IMR-90 (cell line): Measurements from ENCODE around the gene SGSH. TPM values are rescaled to one million over a fixed set of nuclear protein-coding genes. Genes with fewer than 3 reads are reported as not detected.

Source experiments
- ATAC-seq: fragments of 200-7000 bp; cut with Tn5 transposase; 2 replicates; pipeline ENCODE4 v1.9.1; 2020; ENCODE audit warnings: low read depth, mild to moderate bottlenecking, moderate library complexity
- BruUV-seq: library from RNA; stranded (reverse); fragments of 400-500 nt; replicated peaks from 2 replicates; lab custom pipeline; 2021; lab: Mats Ljungman, UMichigan
- CTCF ChIA-PET: fragments of 300-600 bp; formaldehyde crosslinking; extraction: SDS; loops from one replicate; lab custom pipeline; 2021; ENCODE audit warnings: antibody characterized with exemption; lab: Yijun Ruan, JAX
- POLR2A ChIA-PET: fragments of 300-600 bp; sonication (Branson Sonifier 250); formaldehyde crosslinking; loops from one replicate; lab custom pipeline; 2022; ENCODE audit warnings: antibody characterized with exemption; ENCODE audit not compliant: unreplicated experiment; lab: Charles Lee
- DNase-seq: peaks from one replicate; pipeline ENCODE4 v3.0.0; 2013
- H2AFZ ChIP-seq: replicated peaks from 2 replicates; pipeline ENCODE3; 2013; ENCODE audit warnings: low read length, mild to moderate bottlenecking; ENCODE audit not compliant: poor library complexity
- H2AK5ac ChIP-seq: 2 replicates; pipeline ENCODE4 v1.6.1; 2013; ENCODE audit warnings: low read depth, low read length, inconsistent platforms
- H2AK9ac ChIP-seq: replicated peaks from 2 replicates; pipeline ENCODE3; 2013; ENCODE audit warnings: mild to moderate bottlenecking, low read depth, low read length, moderate library complexity; ENCODE audit not compliant: poor library complexity
- H2BK120ac ChIP-seq: 2 replicates; pipeline ENCODE4 v1.6.1; 2013; ENCODE audit warnings: low read depth, low read length, inconsistent platforms
- H2BK15ac ChIP-seq: 3 replicates; pipeline ENCODE4 v1.6.1; 2013; ENCODE audit warnings: low read depth, low read length, inconsistent platforms
- H2BK20ac ChIP-seq: 2 replicates; pipeline ENCODE4 v1.6.1; 2013; ENCODE audit warnings: low read depth, mild to moderate bottlenecking, inconsistent platforms, low read length, moderate library complexity
- H2BK5ac ChIP-seq: 2 replicates; pipeline ENCODE4 v1.6.1; 2013; ENCODE audit warnings: mild to moderate bottlenecking, low read depth, low read length, inconsistent platforms; ENCODE audit not compliant: poor library complexity, severe bottlenecking
- H3K14ac ChIP-seq: replicated peaks from 2 replicates; pipeline ENCODE4 v1.6.1; 2013; ENCODE audit warnings: low read depth, low read length, inconsistent platforms
- H3K18ac ChIP-seq: 2 replicates; pipeline ENCODE4 v1.6.1; 2013; ENCODE audit warnings: low read depth, low read length, control low read depth
- H3K23ac ChIP-seq: 2 replicates; pipeline ENCODE4 v1.6.1; 2013; ENCODE audit warnings: low read depth, low read length, inconsistent platforms
- H3K27ac ChIP-seq: 2 replicates; pipeline ENCODE4 v1.5.1; 2013; ENCODE audit warnings: mild to moderate bottlenecking, control low read depth, low read length; ENCODE audit not compliant: insufficient read depth
- H3K27me3 ChIP-seq: 2 replicates; pipeline ENCODE4 v1.6.1; 2013; ENCODE audit warnings: low read length; ENCODE audit not compliant: control insufficient read depth, insufficient read depth
- H3K36me3 ChIP-seq: 2 replicates; pipeline ENCODE4 v1.6.1; 2013; ENCODE audit warnings: low read length, mixed read lengths; ENCODE audit not compliant: control insufficient read depth, insufficient read depth
- H3K4ac ChIP-seq: 2 replicates; pipeline ENCODE4 v1.6.1; 2013; ENCODE audit warnings: low read depth, low read length, inconsistent platforms
- H3K4me1 ChIP-seq: 2 replicates; pipeline ENCODE4 v1.6.1; 2013; ENCODE audit warnings: low read length, mixed read lengths; ENCODE audit not compliant: control insufficient read depth, insufficient read depth
- H3K4me2 ChIP-seq: 2 replicates; pipeline ENCODE4 v1.6.1; 2013; ENCODE audit warnings: low read depth, mild to moderate bottlenecking, control low read depth, low read length, moderate library complexity
- H3K4me3 ChIP-seq: 2 replicates; pipeline ENCODE4 v1.5.1; 2013; ENCODE audit warnings: low read depth, mild to moderate bottlenecking, control low read depth, low read length, moderate library complexity; ENCODE audit not compliant: insufficient read depth
- H3K56ac ChIP-seq: 2 replicates; pipeline ENCODE4 v1.6.1; 2013; ENCODE audit warnings: low read length, inconsistent platforms; ENCODE audit not compliant: insufficient read depth; ENCODE audit errors: extremely low read depth
- H3K79me1 ChIP-seq, 2 experiments: 2 replicates each; pipeline ENCODE4 v1.6.1; 2013; ENCODE audit warnings: low read length in 2 of 2, inconsistent platforms in 1 of 2, low read depth in 1 of 2
- H3K9ac ChIP-seq: 2 replicates; pipeline ENCODE4 v1.6.1; 2013; ENCODE audit warnings: low read depth, low read length, control low read depth
- H3K9me1 ChIP-seq: 2 replicates; pipeline ENCODE4 v1.6.1; 2013; ENCODE audit warnings: low read length, inconsistent platforms; ENCODE audit not compliant: insufficient read depth
- H3K9me3 ChIP-seq: 2 replicates; pipeline ENCODE4 v1.6.1; 2013; ENCODE audit warnings: low read length; ENCODE audit not compliant: control insufficient read depth, insufficient read depth
- H4K20me1 ChIP-seq: 2 replicates; pipeline ENCODE4 v1.6.1; 2013; ENCODE audit warnings: low read length, inconsistent platforms; ENCODE audit not compliant: insufficient read depth
- H4K5ac ChIP-seq: 2 replicates; pipeline ENCODE4 v1.6.1; 2013; ENCODE audit warnings: mild to moderate bottlenecking, low read depth, low read length, control low read depth
- H4K8ac ChIP-seq, 2 experiments: 2 replicates each; pipeline ENCODE4 v1.6.1; 2013; ENCODE audit warnings: low read depth in 2 of 2, low read length in 2 of 2, control low read depth in 1 of 2, inconsistent platforms in 1 of 2
- H4K91ac ChIP-seq: 2 replicates; pipeline ENCODE4 v1.6.1; 2013; ENCODE audit warnings: low read depth, low read length, inconsistent platforms; ENCODE audit not compliant: insufficient read depth
- ELK1 ChIP-seq: fragments of 150-350 bp; IDR thresholded peaks from 2 replicates; pipeline ENCODE4 v1.6.1; 2016; ENCODE audit warnings: low read depth, mild to moderate bottlenecking, low read length, moderate library complexity, borderline replicate concordance
- WGBS, 2 experiments: methylation state at CpG; one replicate each; pipeline versions ENCODE4 v1.1.5 to v1.1.7; 2013; ENCODE audit warnings: missing lambda C conversion rate in 2 of 2; ENCODE audit not compliant: insufficient read length in 1 of 2; ENCODE audit errors: extremely low coverage in 2 of 2; 5-methylcytosine and 5-hydroxymethylcytosine counted together
- dilution Hi-C: fragments of 300-500 bp; cut with HindIII; formaldehyde crosslinking; loops from one replicate; pipeline ENCODE4 v1.14.3; 2018; ENCODE audit warnings: low sequenced_read_pairs; ENCODE audit not compliant: unreplicated experiment
- in situ Hi-C: fragments of 300-500 bp; cut with MboI; formaldehyde crosslinking; loops from 3 replicates; pipeline ENCODE4 v1.14.3; 2019; ENCODE audit warnings: low sequenced_read_pairs, inconsistent platforms, mixed read lengths
- intact Hi-C: fragments of 100-400 bp; cut with micrococcal nuclease; formaldehyde crosslinking; loops from 2 replicates; pipeline ENCODE4 v1.10.0; 2022
- polyA plus RNA-seq, 3 experiments: library from polyadenylated mRNA; depleted of rRNA; stranded (reverse); fragments of >200 nt; gene quantifications; 2 replicates each; pipeline ENCODE4 v1.2.3, GENCODE V29; 2012; ENCODE audit warnings: low replicate concordance in 1 of 3
- total RNA-seq: library from RNA; depleted of rRNA; stranded (reverse); fragments of >200 nt; gene quantifications from 2 replicates; pipeline ENCODE4 v1.2.3, GENCODE V29; 2012

Gene SGSH
- total and polyA plus RNA-seq, 2 of the 4 experiments (the other 2 are of a cell fraction): 3.0 to 41.5 TPM

GRCh38 chr17:80224683-80225082, 4.5 kb upstream of the SGSH start:
- Histone ChIP-seq H3K4ac (no peak overlapping the region), H2AK5ac (no peak overlapping the region), H4K8ac (no peak overlapping the region), H2BK15ac (no peak overlapping the region), H2BK5ac (no peak overlapping the region), H3K4me1 (peaks cover 3% of the 10 kb centered on the region; the same call in 1 of the 2 replicates), H3K27me3 (no peaks in the 10 kb centered on the region), H3K27ac (no peak overlapping the region), H3K18ac (no peak overlapping the region), H4K91ac (no peak overlapping the region), H3K4me3 (no peak overlapping the region), H3K9me1 (peaks cover 7% of the 10 kb centered on the region), H2AFZ (no peak overlapping the region), H3K4me2 (no peak overlapping the region), H2AK9ac (no peak overlapping the region), H3K36me3 (peaks cover 27% of the 10 kb centered on the region), H3K23ac (no peak overlapping the region), H4K5ac (no peak overlapping the region), H3K9ac (no peak overlapping the region), H3K14ac (no peak overlapping the region), H3K56ac (no peak overlapping the region), H4K20me1 (no peaks in the 10 kb centered on the region), H3K9me3 (no peaks in the 10 kb centered on the region), H2BK20ac (no peak overlapping the region), H2BK120ac (no peak overlapping the region), H3K79me1 (peaks cover 0 to 34% of the 10 kb centered on the region in 2 experiments; a peak in 3 of 4 replicates)
- TF ChIP-seq ELK1: no peak
- 100% methylated on average over 1 of the region's 6 CpGs; no CpG with 5 or more reads in 1 of the 2 experiments for WGBS, 2 experiments
- no TSS peak for BruUV-seq
- DNase-seq: no peak
- ChIA-PET CTCF (no interaction called here), POLR2A (no interaction called here)
- in situ Hi-C loops (no loop called here), dilution Hi-C loops (no loop called here), intact Hi-C loops (loop anchor here (5.0 kb wide), 1 partner anchor 38 kb away; the partner anchor contains the start of gene RNF213)
- ATAC-seq: no peak
